Neural cell (in vitro differentiated cells): ENCODE results near the gene ERC2. TPM values are rescaled to one million over a fixed set of nuclear protein-coding genes. Genes with fewer than 3 reads are reported as not detected.

Source experiments
- H2AFZ ChIP-seq: fragments of 200-600, 300-800 bp; sonication (generic), shearing (Covaris generic); 2 replicates; pipeline ENCODE4 v1.6.0; 2014; ENCODE audit warnings: low read depth, mild to moderate bottlenecking, antibody characterized with exemption, low read length, moderate library complexity
- H3F3A ChIP-seq: fragments of 200-600 bp; shearing (Covaris generic); 2 replicates; pipeline ENCODE4 v1.6.1; 2016; ENCODE audit warnings: mild to moderate bottlenecking, moderate library complexity, mixed read lengths, antibody characterized with exemption, low read length; ENCODE audit not compliant: insufficient read depth, poor library complexity, severe bottlenecking
- H3K27ac ChIP-seq: fragments of 200-600, 300-800 bp; sonication (generic), shearing (Covaris generic); 2 replicates; pipeline ENCODE4 v1.5.1; 2014; ENCODE audit warnings: mild to moderate bottlenecking, low read length, moderate library complexity
- H3K27me3 ChIP-seq: fragments of 300-800, 200-600 bp; sonication (generic), shearing (Covaris generic); 2 replicates; pipeline ENCODE4 v1.6.0; 2014; ENCODE audit warnings: mild to moderate bottlenecking, low read depth, low read length, moderate library complexity; ENCODE audit not compliant: insufficient read depth
- H3K36me3 ChIP-seq: fragments of 300-800, 200-600 bp; sonication (generic), shearing (Covaris generic); 2 replicates; pipeline ENCODE4 v1.5.1; 2014; ENCODE audit warnings: mild to moderate bottlenecking, antibody characterized with exemption, low read length, moderate library complexity; ENCODE audit not compliant: insufficient read depth
- H3K4me2 ChIP-seq: fragments of 300-800, 200-600 bp; sonication (generic), shearing (Covaris generic); 2 replicates; pipeline ENCODE4 v1.6.0; 2014; ENCODE audit warnings: mild to moderate bottlenecking, low read length
- H3K4me3 ChIP-seq: fragments of 300-800, 200-600 bp; sonication (generic), shearing (Covaris generic); 2 replicates; pipeline ENCODE4 v1.5.1; 2014; ENCODE audit warnings: mild to moderate bottlenecking, low read length, moderate library complexity
- H3K79me2 ChIP-seq: fragments of 200-600 bp; shearing (Covaris generic); replicated peaks from 2 replicates; pipeline ENCODE4 v1.6.0; 2014; ENCODE audit warnings: mild to moderate bottlenecking, low read length, moderate library complexity; ENCODE audit not compliant: insufficient read depth
- H3K9ac ChIP-seq: fragments of 300-800, 200-600 bp; sonication (generic), shearing (Covaris generic); 2 replicates; pipeline ENCODE4 v1.6.1; 2016; ENCODE audit warnings: mild to moderate bottlenecking, low read length, mixed read lengths
- H3K9me2 ChIP-seq: fragments of 200-600 bp; shearing (Covaris generic); 2 replicates; pipeline ENCODE4 v1.6.1; 2016; ENCODE audit warnings: mild to moderate bottlenecking, low read length, mixed read lengths; ENCODE audit not compliant: insufficient read depth
- H3K9me3 ChIP-seq: fragments of 200-600, 300-800 bp; sonication (generic), shearing (Covaris generic); 2 replicates; pipeline ENCODE4 v1.6.1; 2016; ENCODE audit warnings: mild to moderate bottlenecking, mixed run types, low read length, moderate library complexity, mixed read lengths
- H4K20me1 ChIP-seq: fragments of 200-600 bp; shearing (Covaris generic); 2 replicates; pipeline ENCODE4 v1.6.1; 2016; ENCODE audit warnings: mild to moderate bottlenecking, mixed run types; ENCODE audit not compliant: insufficient read depth
- CTCF ChIP-seq: fragments of 450-650 bp; IDR thresholded peaks from 2 replicates; pipeline ENCODE4 v1.5.1; 2014; ENCODE audit warnings: antibody characterized with exemption, mild to moderate bottlenecking, moderate library complexity; ENCODE audit not compliant: poor library complexity, severe bottlenecking
- EP300 ChIP-seq: fragments of 450-650 bp; conservative IDR thresholded peaks from 2 replicates; pipeline ENCODE4 v1.6.1; 2014; ENCODE audit warnings: antibody characterized with exemption, mild to moderate bottlenecking, moderate library complexity; ENCODE audit not compliant: poor library complexity, severe bottlenecking
- EZH2 ChIP-seq: fragments of 200-600, 300-800 bp; shearing (Covaris generic), sonication (generic); IDR thresholded peaks from 2 replicates; pipeline ENCODE4 v1.6.1; 2014; ENCODE audit warnings: antibody characterized with exemption, low read length, borderline replicate concordance, mild to moderate bottlenecking; ENCODE audit not compliant: insufficient read depth, poor library complexity, severe bottlenecking
- MXI1 ChIP-seq: fragments of 450-650 bp; conservative IDR thresholded peaks from 2 replicates; pipeline ENCODE4 v1.6.1; 2014; ENCODE audit warnings: antibody characterized with exemption, mild to moderate bottlenecking; ENCODE audit not compliant: poor library complexity, severe bottlenecking
- POLR2AphosphoS5 ChIP-seq: IDR thresholded peaks from 2 replicates; pipeline ENCODE4 v1.6.1; 2012
- RAD21 ChIP-seq: fragments of 450-650 bp; conservative IDR thresholded peaks from 2 replicates; pipeline ENCODE4 v1.6.1; 2014; ENCODE audit warnings: antibody characterized with exemption, mild to moderate bottlenecking, moderate library complexity
- REST ChIP-seq: IDR thresholded peaks from 2 replicates; pipeline ENCODE4 v1.6.1; 2012; ENCODE audit warnings: borderline replicate concordance
- SMC3 ChIP-seq: fragments of 450-650 bp; conservative IDR thresholded peaks from 2 replicates; pipeline ENCODE4 v1.6.1; 2014; ENCODE audit warnings: antibody characterized with exemption, mild to moderate bottlenecking, moderate library complexity; ENCODE audit not compliant: poor library complexity
- TAF1 ChIP-seq: IDR thresholded peaks from 2 replicates; pipeline ENCODE4 v1.6.1; 2012; ENCODE audit warnings: low read depth
- polyA plus RNA-seq: library from polyadenylated mRNA; depleted of rRNA; stranded (reverse); fragments of >200 nt; gene quantifications from 2 replicates; pipeline ENCODE4 v1.2.3, GENCODE V29; 2014

ERC2 gene
- polyA plus RNA-seq, 1 donor from 2014 or later = 60.4 TPM

GRCh38 chr3:55746808-55747413, 721.4 kb downstream of the ERC2 start:
- Histone ChIP-seq H3K9me3 (no peaks in the 10 kb centered on the region), H3K4me2 (no peak overlapping the region), H3K36me3 (no peaks in the 10 kb centered on the region), H3K4me3 (no peak overlapping the region), H2AFZ (no peak overlapping the region), H3K9me2 (no peaks in the 10 kb centered on the region), H3F3A (no peaks in the 10 kb centered on the region), H4K20me1 (no peaks in the 10 kb centered on the region), H3K27ac (no peak overlapping the region), H3K9ac (no peak overlapping the region), H3K27me3 (no peaks in the 10 kb centered on the region), H3K79me2 (no peaks in the 10 kb centered on the region)
- TF ChIP-seq RAD21 (peak; percentile 62), SMC3 (peak; percentile 78), REST (no peak), CTCF (peak; percentile 65), MXI1 (no peak), EZH2 (no peak)

- Histone ChIP-seq H3K9ac (no peak overlapping the region), H3F3A (no peaks in the 10 kb centered on the region), H2AFZ (no peak overlapping the region), H3K27me3 (no peaks in the 10 kb centered on the region), H3K36me3 (no peaks in the 10 kb centered on the region), H3K4me3 (no peak overlapping the region), H3K79me2 (no peaks in the 10 kb centered on the region), H3K9me3 (no peaks in the 10 kb centered on the region), H3K27ac (no peak overlapping the region), H3K9me2 (no peaks in the 10 kb centered on the region), H3K4me2 (no peak overlapping the region), H4K20me1 (no peaks in the 10 kb centered on the region)
- TF ChIP-seq EZH2 = no peak
- no peak for TF ChIP-seq MXI1
- no peak for TF ChIP-seq SMC3
These were observed 725.5 kb downstream of the ERC2 start for GRCh38 chr3:55742832-55743136.

GRCh38 chr3:55742022-55742831, 726.0 kb downstream of the ERC2 start:
- H3K4me2 ChIP-seq = no peak overlapping the region
- no peak overlapping the region for H2AFZ ChIP-seq
- no peak overlapping the region for H3K4me3 ChIP-seq
- H4K20me1 ChIP-seq = no peaks in the 10 kb centered on the region
- H3K27me3 ChIP-seq = no peaks in the 10 kb centered on the region
- no peaks in the 10 kb centered on the region for H3K9me3 ChIP-seq
- no peaks in the 10 kb centered on the region for H3F3A ChIP-seq
- no peaks in the 10 kb centered on the region for H3K79me2 ChIP-seq
- no peak overlapping the region for H3K9ac ChIP-seq
- H3K36me3 ChIP-seq = no peaks in the 10 kb centered on the region
- TF ChIP-seq EP300 (no peak), TAF1 (no peak), EZH2 (no peak), MXI1 (no peak), RAD21 (no peak), REST (no peak), POLR2AphosphoS5 (no peak), CTCF (no peak), SMC3 (no peak)
- H3K9me2 ChIP-seq = no peaks in the 10 kb centered on the region
- H3K27ac ChIP-seq = no peak overlapping the region
